GM12892 (cell line): ENCODE results near the gene IL6ST.

Experiments used
- POLR2A ChIP-seq: IDR thresholded peaks from 2 replicates; pipeline ENCODE4 v1.6.1; 2011; ENCODE audit warnings: low read depth, low read length, control low read depth
- POLR2AphosphoS5 ChIP-seq: IDR thresholded peaks from 2 replicates; pipeline ENCODE4 v1.6.1; 2011; ENCODE audit warnings: low read depth, low read length, control low read depth
- TAF1 ChIP-seq: IDR thresholded peaks from 2 replicates; pipeline ENCODE4 v1.6.1; 2011; ENCODE audit warnings: low read depth, mild to moderate bottlenecking, control low read depth, low read length, borderline replicate concordance

DNA sequence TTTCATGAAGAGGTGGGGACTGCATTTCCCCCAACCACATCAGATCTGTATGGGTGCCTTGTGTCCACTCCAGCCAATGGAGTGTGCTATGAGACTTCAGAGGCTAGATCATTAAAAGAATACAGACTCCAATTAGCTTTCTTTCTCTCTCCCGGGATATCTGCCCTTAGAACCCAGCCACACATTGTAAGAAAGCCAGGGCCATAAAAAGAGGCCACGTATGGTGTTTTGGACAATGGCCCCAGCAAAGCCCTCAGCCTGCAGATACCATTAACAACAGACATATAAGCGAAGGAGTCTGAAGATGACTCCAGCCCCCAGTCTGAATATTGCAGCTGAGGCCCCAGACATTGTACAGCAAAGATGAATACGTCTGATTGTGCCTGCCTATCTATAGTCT, 21.5 kb downstream of the IL6ST start:
- TF ChIP-seq POLR2A (no peak), POLR2AphosphoS5 (no peak), TAF1 (no peak)
